OCI-LY1 (cell line): ENCODE measurements around the gene MCAM.

Experiments used
- H2AFZ ChIP-seq: fragments of 200-600 bp; sonication (generic), shearing (Covaris generic); 2 replicates; pipeline ENCODE4 v1.6.0; 2014; ENCODE audit warnings: antibody characterized with exemption, mild to moderate bottlenecking, low read length
- H3F3A ChIP-seq: fragments of 200-600 bp; sonication (generic), shearing (Covaris generic); 2 replicates; pipeline ENCODE4 v1.6.0; 2014; ENCODE audit warnings: mild to moderate bottlenecking, antibody characterized with exemption, low read length, moderate library complexity; ENCODE audit not compliant: insufficient read depth
- H3K27ac ChIP-seq: fragments of 200-600 bp; sonication (generic); 2 replicates; pipeline ENCODE4 v1.5.1; 2014; ENCODE audit warnings: low read length, mixed run types, mild to moderate bottlenecking, low read depth; ENCODE audit not compliant: poor library complexity, severe bottlenecking
- H3K27me3 ChIP-seq: fragments of 200-600 bp; sonication (generic); 2 replicates; pipeline ENCODE4 v1.6.0; 2014; ENCODE audit warnings: antibody characterized with exemption, mild to moderate bottlenecking, low read length, moderate library complexity; ENCODE audit not compliant: insufficient read depth
- H3K36me3 ChIP-seq: fragments of 200-600 bp; sonication (generic); 2 replicates; pipeline ENCODE4 v1.6.1; 2014; ENCODE audit warnings: mild to moderate bottlenecking, antibody characterized with exemption, low read length, moderate library complexity, mixed read lengths; ENCODE audit not compliant: insufficient read depth
- H3K4me1 ChIP-seq: fragments of 200-600 bp; sonication (generic); 2 replicates; pipeline ENCODE4 v1.5.1; 2014; ENCODE audit warnings: mild to moderate bottlenecking, low read length, moderate library complexity; ENCODE audit not compliant: insufficient read depth, severe bottlenecking
- H3K4me2 ChIP-seq: fragments of 200-600 bp; sonication (generic), shearing (Covaris generic); 2 replicates; pipeline ENCODE4 v1.6.1; 2014; ENCODE audit warnings: low read length
- H3K4me3 ChIP-seq: fragments of 200-600 bp; sonication (generic); 2 replicates; pipeline ENCODE4 v1.5.1; 2014; ENCODE audit warnings: low read length, low read depth, mild to moderate bottlenecking, mixed read lengths; ENCODE audit not compliant: poor library complexity, severe bottlenecking
- H3K79me2 ChIP-seq: fragments of 200-600 bp; shearing (Covaris generic); 2 replicates; pipeline ENCODE4 v1.6.1; 2016; ENCODE audit warnings: mixed run types, low read length, mixed read lengths; ENCODE audit not compliant: insufficient read depth
- H3K9ac ChIP-seq: fragments of 200-600 bp; sonication (generic), shearing (Covaris generic); 2 replicates; pipeline ENCODE4 v1.6.1; 2014; ENCODE audit warnings: mild to moderate bottlenecking, low read length, mixed read lengths
- H3K9me2 ChIP-seq: fragments of 200-600 bp; sonication (generic), shearing (Covaris generic); 2 replicates; pipeline ENCODE4 v1.6.1; 2014; ENCODE audit warnings: low read depth, mild to moderate bottlenecking, low read length, mixed read lengths
- H3K9me3 ChIP-seq: fragments of 200-600 bp; shearing (Covaris generic); 2 replicates; pipeline ENCODE4 v1.6.1; 2014; ENCODE audit warnings: low read length, mixed read lengths
- H4K20me1 ChIP-seq: fragments of 200-600 bp; sonication (generic), shearing (Covaris generic); 2 replicates; pipeline ENCODE4 v1.6.0; 2016; ENCODE audit warnings: mild to moderate bottlenecking, low read length; ENCODE audit not compliant: insufficient read depth
- EZH2 ChIP-seq: fragments of 200-600 bp; sonication (generic), shearing (Covaris generic); IDR thresholded peaks from 2 replicates; pipeline ENCODE4 v1.8.0; 2017; ENCODE audit warnings: borderline replicate concordance, mixed run types, mild to moderate bottlenecking, antibody characterized with exemption, low read length, moderate library complexity, mixed read lengths
- TF ChIP-seq, protein P1 (sequence below): fragments of 200-600 bp; sonication (generic), shearing (Covaris generic); IDR thresholded peaks from 2 replicates; pipeline ENCODE4 v1.5.1; 2017; ENCODE audit warnings: mild to moderate bottlenecking, antibody characterized with exemption, low read length, moderate library complexity, mixed read lengths

The MCAM gene

GRCh38 chr11:119263352-119263940 lies 53.5 kb downstream of the MCAM start:
- Histone ChIP-seq H3K9me2 (no peaks in the 10 kb centered on the region), H3K27me3 (no peaks in the 10 kb centered on the region), H3K4me2 (peak overlapping the region; percentile 9; the same call in 1 of the 2 replicates), H3F3A (no peaks in the 10 kb centered on the region), H4K20me1 (no peaks in the 10 kb centered on the region), H3K4me3 (no peak overlapping the region), H3K4me1 (peaks cover 58% of the 10 kb centered on the region), H3K27ac (peak overlapping the region; percentile 41), H3K79me2 (peaks cover 35% of the 10 kb centered on the region), H3K9me3 (no peaks in the 10 kb centered on the region), H3K36me3 (no peaks in the 10 kb centered on the region), H2AFZ (no peak overlapping the region), H3K9ac (no peak overlapping the region)
- no peak for TF ChIP-seq EZH2

- Histone ChIP-seq H3K36me3 (no peaks in the 10 kb centered on the region), H3K9me3 (no peaks in the 10 kb centered on the region), H3K9me2 (no peaks in the 10 kb centered on the region), H2AFZ (no peak overlapping the region), H3K27me3 (no peaks in the 10 kb centered on the region), H3K27ac (peak overlapping the region; percentile 41), H3K79me2 (peaks cover 35% of the 10 kb centered on the region), H4K20me1 (no peaks in the 10 kb centered on the region), H3K4me3 (no peak overlapping the region), H3K4me1 (peaks cover 64% of the 10 kb centered on the region), H3K4me2 (peak overlapping the region; percentile 9; the same call in 1 of the 2 replicates), H3F3A (no peaks in the 10 kb centered on the region), H3K9ac (no peak overlapping the region)
- no peak for TF ChIP-seq EZH2
- TF ChIP-seq, protein P1, sequence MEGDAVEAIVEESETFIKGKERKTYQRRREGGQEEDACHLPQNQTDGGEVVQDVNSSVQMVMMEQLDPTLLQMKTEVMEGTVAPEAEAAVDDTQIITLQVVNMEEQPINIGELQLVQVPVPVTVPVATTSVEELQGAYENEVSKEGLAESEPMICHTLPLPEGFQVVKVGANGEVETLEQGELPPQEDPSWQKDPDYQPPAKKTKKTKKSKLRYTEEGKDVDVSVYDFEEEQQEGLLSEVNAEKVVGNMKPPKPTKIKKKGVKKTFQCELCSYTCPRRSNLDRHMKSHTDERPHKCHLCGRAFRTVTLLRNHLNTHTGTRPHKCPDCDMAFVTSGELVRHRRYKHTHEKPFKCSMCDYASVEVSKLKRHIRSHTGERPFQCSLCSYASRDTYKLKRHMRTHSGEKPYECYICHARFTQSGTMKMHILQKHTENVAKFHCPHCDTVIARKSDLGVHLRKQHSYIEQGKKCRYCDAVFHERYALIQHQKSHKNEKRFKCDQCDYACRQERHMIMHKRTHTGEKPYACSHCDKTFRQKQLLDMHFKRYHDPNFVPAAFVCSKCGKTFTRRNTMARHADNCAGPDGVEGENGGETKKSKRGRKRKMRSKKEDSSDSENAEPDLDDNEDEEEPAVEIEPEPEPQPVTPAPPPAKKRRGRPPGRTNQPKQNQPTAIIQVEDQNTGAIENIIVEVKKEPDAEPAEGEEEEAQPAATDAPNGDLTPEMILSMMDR: no peak
Observed at GRCh38 chr11:119262668-119263351, 54.1 kb downstream of the MCAM start.

GRCh38 chr11:119258983-119259382 lies 57.9 kb downstream of the MCAM start:
- Histone ChIP-seq H3K36me3 (no peaks in the 10 kb centered on the region), H3F3A (no peaks in the 10 kb centered on the region), H4K20me1 (no peaks in the 10 kb centered on the region), H3K27ac (peak overlapping the region; percentile 82), H2AFZ (no peak overlapping the region), H3K9me2 (no peaks in the 10 kb centered on the region), H3K9ac (peak overlapping the region; percentile 24; the same call in 1 of the 2 replicates), H3K27me3 (no peaks in the 10 kb centered on the region), H3K4me3 (peak overlapping the region; percentile 26), H3K79me2 (peaks cover 22% of the 10 kb centered on the region), H3K4me1 (peaks cover 70% of the 10 kb centered on the region), H3K4me2 (peak overlapping the region; percentile 49), H3K9me3 (no peaks in the 10 kb centered on the region)
- TF ChIP-seq EZH2: no peak
- TF ChIP-seq, protein P1: no peak
